H1 (cell line): ENCODE results near the gene ANKUB1. TPM values are rescaled to one million over a fixed set of nuclear protein-coding genes. Genes with fewer than 3 reads are reported as not detected.
A peak's percentile ranks its signal among the peaks of the same experiment; 100 is the strongest.

Source experiments
- CTCF ChIA-PET: fragments of 300-600 bp; sonication (Branson Sonifier 250); formaldehyde crosslinking; loops from one replicate; lab custom pipeline; 2021; ENCODE audit not compliant: partially characterized antibody; lab: Charles Lee
- POLR2A ChIA-PET: fragments of 300-600 bp; sonication (Branson Sonifier 250); formaldehyde crosslinking; loops from one replicate; lab custom pipeline; 2021; ENCODE audit warnings: inconsistent platforms; ENCODE audit not compliant: partially characterized antibody; lab: Charles Lee
- DNase-seq, 2 experiments: peaks; one replicate each; pipeline versions ENCODE4 v3.0.0 to v3.0.0-alpha.2; 2010 to 2022; ENCODE audit warnings: low spot score in 2 of 2, low read depth in 1 of 2, mixed read lengths in 1 of 2
- FAIRE-seq: peaks from 2 replicates; lab custom pipeline; 2011; peaks lifted over from hg19 to GRCh38; lab: Jason Lieb, UNC
- H2AFZ ChIP-seq: 2 replicates; pipeline ENCODE4 v1.8.1; 2012; ENCODE audit warnings: low read length, inconsistent platforms
- H2AK5ac ChIP-seq: 2 replicates; pipeline ENCODE4 v1.6.1; 2013; ENCODE audit warnings: low read depth, low read length
- H2BK120ac ChIP-seq: replicated peaks from 2 replicates; pipeline ENCODE3; 2013; ENCODE audit warnings: low read depth, low read length, inconsistent platforms
- H2BK12ac ChIP-seq: 2 replicates; pipeline ENCODE4 v1.6.1; 2013; ENCODE audit warnings: low read depth, low read length
- H2BK15ac ChIP-seq: 2 replicates; pipeline ENCODE4 v1.6.1; 2013; ENCODE audit warnings: low read length
- H2BK20ac ChIP-seq: 2 replicates; pipeline ENCODE4 v1.6.1; 2013; ENCODE audit warnings: low read length
- H2BK5ac ChIP-seq: 2 replicates; pipeline ENCODE4 v1.6.1; 2013; ENCODE audit warnings: low read depth, low read length
- H3K14ac ChIP-seq: 2 replicates; pipeline ENCODE4 v1.6.1; 2013; ENCODE audit warnings: inconsistent platforms; ENCODE audit not compliant: insufficient read length
- H3K18ac ChIP-seq: 2 replicates; pipeline ENCODE4 v1.6.1; 2013; ENCODE audit warnings: low read length; ENCODE audit errors: extremely low read depth
- H3K23ac ChIP-seq: 2 replicates; pipeline ENCODE4 v1.6.1; 2013; ENCODE audit warnings: inconsistent platforms; ENCODE audit not compliant: insufficient read length
- H3K23me2 ChIP-seq: 2 replicates; pipeline ENCODE4 v1.6.1; 2013; ENCODE audit warnings: low read depth, low read length
- H3K27ac ChIP-seq: 2 replicates; pipeline ENCODE4 v1.6.1; 2011; ENCODE audit warnings: low read depth, low read length, inconsistent platforms
- H3K27me3 ChIP-seq, 4 experiments: replicated peaks in 1 of 4; 1 replicate in 1 of 4; 2 replicates in 3 of 4; pipeline versions ENCODE4 v1.6.1 to v1.8.1; 2011 to 2013; ENCODE audit warnings: low read length in 3 of 4, mild to moderate bottlenecking in 3 of 4, inconsistent platforms in 2 of 4, mixed read lengths in 2 of 4, moderate library complexity in 1 of 4; ENCODE audit not compliant: control insufficient read depth in 3 of 4, insufficient read depth in 3 of 4; ENCODE audit errors: extremely low read depth in 1 of 4
- H3K36me3 ChIP-seq, 4 experiments: 2 replicates each; pipeline versions ENCODE4 v1.6.1 to v1.8.1; 2011 to 2013; ENCODE audit warnings: mild to moderate bottlenecking in 4 of 4, low read length in 3 of 4, moderate library complexity in 2 of 4, control low read depth in 1 of 4, inconsistent platforms in 1 of 4; ENCODE audit not compliant: insufficient read depth in 4 of 4, control insufficient read depth in 2 of 4
- H3K4ac ChIP-seq: replicated peaks from 2 replicates; pipeline ENCODE3; 2013; ENCODE audit warnings: low read length, low read depth, mixed read lengths, inconsistent platforms; ENCODE audit not compliant: insufficient read length
- H3K4me1 ChIP-seq, 4 experiments: replicated peaks in 1 of 4; 1 replicate in 1 of 4; 2 replicates in 3 of 4; pipeline versions ENCODE4 v1.6.1 to v1.8.1; 2011 to 2013; ENCODE audit warnings: low read length in 3 of 4, inconsistent platforms in 2 of 4, mixed read lengths in 1 of 4; ENCODE audit not compliant: insufficient read depth in 4 of 4, control insufficient read depth in 3 of 4
- H3K4me2 ChIP-seq, 2 experiments: 2 replicates each; pipeline versions ENCODE4 v1.6.1 to v1.8.1; 2011 to 2013; ENCODE audit warnings: low read depth in 2 of 2, low read length in 2 of 2, control low read depth in 1 of 2, inconsistent platforms in 1 of 2, mild to moderate bottlenecking in 1 of 2; ENCODE audit not compliant: insufficient read depth in 1 of 2
- H3K4me3 ChIP-seq, 4 experiments: fragments of 200-600, 300-600 bp in 1 of 4; sonication (generic), shearing (Covaris generic), sonication (Bioruptor Twin) in 1 of 4; 2 replicates each; pipeline versions ENCODE4 v1.5.1 to v1.8.1; 2011 to 2016; ENCODE audit warnings: low read length in 4 of 4, low read depth in 3 of 4, control low read depth in 2 of 4, inconsistent platforms in 2 of 4, mild to moderate bottlenecking in 2 of 4, mixed read lengths in 1 of 4, moderate library complexity in 1 of 4; ENCODE audit not compliant: insufficient read depth in 2 of 4; ENCODE audit errors: extremely low read depth in 1 of 4
- H3K56ac ChIP-seq: replicated peaks from 2 replicates; pipeline ENCODE3; 2013; ENCODE audit warnings: low read depth, mild to moderate bottlenecking, mixed read lengths, low read length, inconsistent platforms; ENCODE audit not compliant: insufficient read length
- H3K79me1 ChIP-seq: 2 replicates; pipeline ENCODE4 v1.6.1; 2013; ENCODE audit warnings: low read depth, low read length, control low read depth
- H3K79me2 ChIP-seq, 2 experiments: 2 replicates each; pipeline versions ENCODE4 v1.6.1 to v1.8.1; 2012 to 2013; ENCODE audit warnings: low read length in 2 of 2, mild to moderate bottlenecking in 2 of 2, inconsistent platforms in 1 of 2; ENCODE audit not compliant: insufficient read depth in 2 of 2, control insufficient read depth in 1 of 2
- H3K9ac ChIP-seq, 4 experiments: replicated peaks in 1 of 4; 1 replicate in 1 of 4; 2 replicates in 3 of 4; pipeline versions ENCODE4 v1.6.1 to v1.8.1; 2011 to 2013; ENCODE audit warnings: low read depth in 3 of 4, low read length in 3 of 4, control low read depth in 2 of 4, mild to moderate bottlenecking in 2 of 4, moderate library complexity in 2 of 4, inconsistent platforms in 1 of 4; ENCODE audit errors: extremely low read depth in 1 of 4
- H3K9me3 ChIP-seq, 2 experiments: 2 replicates each; pipeline versions ENCODE4 v1.6.1 to v1.8.1; 2012 to 2013; ENCODE audit warnings: mild to moderate bottlenecking in 2 of 2, moderate library complexity in 2 of 2, control low read depth in 1 of 2, inconsistent platforms in 1 of 2, low read depth in 1 of 2, low read length in 1 of 2, mixed read lengths in 1 of 2; ENCODE audit not compliant: insufficient read depth in 2 of 2
- H4K20me1 ChIP-seq, 2 experiments: replicated peaks in 1 of 2; 2 replicates each; pipeline versions ENCODE3 to v1.8.1; 2011 to 2013; ENCODE audit warnings: inconsistent platforms in 2 of 2, low read length in 2 of 2, mild to moderate bottlenecking in 1 of 2; ENCODE audit not compliant: insufficient read depth in 2 of 2, control insufficient read depth in 1 of 2
- H4K5ac ChIP-seq: 2 replicates; pipeline ENCODE4 v1.6.1; 2013; ENCODE audit warnings: low read length, low read depth, mixed read lengths, inconsistent platforms; ENCODE audit not compliant: insufficient read length
- H4K8ac ChIP-seq: 2 replicates; pipeline ENCODE4 v1.8.0; 2013; ENCODE audit warnings: mild to moderate bottlenecking, moderate library complexity, low read length, inconsistent platforms; ENCODE audit not compliant: insufficient read depth; ENCODE audit errors: extremely low read depth
- H4K91ac ChIP-seq: replicated peaks from 2 replicates; pipeline ENCODE3; 2013; ENCODE audit warnings: low read length, mixed read lengths, inconsistent platforms; ENCODE audit not compliant: insufficient read length
- MAFK ChIP-seq: IDR thresholded peaks from 2 replicates; pipeline ENCODE4 v1.6.1; 2012; ENCODE audit warnings: low read depth, mild to moderate bottlenecking, improper control_type of control experiment, low read length
- NRF1 ChIP-seq: IDR thresholded peaks from 2 replicates; pipeline ENCODE4 v1.6.1; 2011; ENCODE audit warnings: mild to moderate bottlenecking, low read depth, low read length, improper control_type of control experiment
- TEAD4 ChIP-seq: IDR thresholded peaks from 2 replicates; pipeline ENCODE4 v1.6.1; 2012; ENCODE audit warnings: low read depth, low read length, inconsistent platforms, mixed read lengths
- WGBS, 2 experiments: shearing (Covaris generic) in 1 of 2; methylation state at CpG; one replicate each; pipeline versions ENCODE4 v1.1.6 to v1.1.7; 2013 to 2015; ENCODE audit warnings: low lambda C conversion rate in 2 of 2, mixed read lengths in 2 of 2, inconsistent platforms in 1 of 2, low coverage in 1 of 2, missing lambda C conversion rate in 1 of 2; ENCODE audit not compliant: insufficient replicate concordance in 2 of 2, insufficient coverage in 1 of 2, insufficient read length in 1 of 2; ENCODE audit errors: extremely low coverage in 1 of 2, missing lambda C conversion rate in 1 of 2; 5-methylcytosine and 5-hydroxymethylcytosine counted together
- polyA plus RNA-seq, 7 experiments: library from polyadenylated mRNA; depleted of rRNA in 3 of 7; stranded (reverse) in 5 of 7; unstranded in 2 of 7; fragments of >200 nt in 5 of 7; fragments of 200-250 nt in 2 of 7; gene quantifications; 1 replicate in 5 of 7; 2 replicates in 1 of 7; 4 replicates in 1 of 7; pipeline versions ENCODE4 v1.2.1 to v1.2.3, GENCODE V29; 2011 to 2013; ENCODE audit warnings: missing spikeins in 2 of 7, mixed read lengths in 2 of 7
- total RNA-seq: library from RNA; stranded (reverse); fragmentation: NEBNext Ultra II Directional; extraction: Animal tissue kit (Norgen Biotek cat#: 25700); gene quantifications from 2 replicates; pipeline ENCODE4 v1.2.1, GENCODE V29; 2021

ANKUB1 gene
- total and polyA plus RNA-seq, 2 of the 8 experiments (the other 6 are each of a cell fraction or from before 2014, with no cell fraction given), result not detected

DNA sequence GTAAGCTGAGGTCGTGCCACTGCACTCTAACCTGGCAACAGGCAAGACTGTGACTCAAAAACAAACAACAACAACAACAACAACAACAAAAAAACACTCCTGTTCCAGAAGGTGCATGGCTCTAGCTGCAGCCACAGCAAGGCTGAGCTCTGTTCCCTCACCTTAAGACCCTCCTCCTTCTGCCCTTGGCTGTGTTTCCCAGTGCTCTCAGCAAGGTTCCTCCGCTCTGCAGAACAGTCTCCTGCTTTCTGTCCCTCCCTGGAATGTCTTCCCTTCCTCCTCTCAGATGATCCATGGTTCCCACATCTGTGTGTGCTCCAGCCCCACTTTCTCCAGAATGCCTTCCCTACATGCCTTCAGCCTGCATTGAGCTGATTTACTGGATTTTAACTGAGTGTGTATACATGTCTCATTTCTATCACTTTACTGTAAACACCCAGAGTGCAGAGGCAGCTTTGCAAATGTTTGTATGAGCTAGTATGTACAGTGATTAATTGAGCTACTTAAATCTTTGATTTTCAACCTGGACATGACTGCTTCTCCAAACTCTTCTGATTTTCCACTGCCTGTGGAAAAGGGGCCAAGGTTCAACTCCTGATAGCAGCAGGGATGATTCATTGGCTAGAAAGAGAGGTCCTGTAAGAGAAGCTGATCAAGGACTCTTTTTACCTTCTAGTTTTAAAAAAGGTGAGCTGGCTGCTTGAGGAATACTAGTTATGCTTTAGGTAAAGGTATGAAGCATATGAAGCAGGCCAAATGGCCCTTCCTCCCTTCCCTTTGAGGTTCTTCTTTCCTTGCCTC, 14.7 kb downstream of the ANKUB1 start:
- 84% methylated on average over 2 of the region's 2 CpGs; no CpG with 5 or more reads in 1 of the 2 experiments for WGBS, 2 experiments
- H2BK20ac ChIP-seq, result no peak overlapping the region
- no peak overlapping the region for H2BK5ac ChIP-seq
- H4K20me1 ChIP-seq, result no peaks in the 10 kb centered on the region
- H2BK12ac ChIP-seq, result no peak overlapping the region
- no peaks in the 10 kb centered on the region for H3K23me2 ChIP-seq
- no peaks in the 10 kb centered on the region for H3K79me1 ChIP-seq
- H3K9me3 ChIP-seq, result no peaks in the 10 kb centered on the region
- H4K5ac ChIP-seq, result no peak overlapping the region
- H2AK5ac ChIP-seq, result no peak overlapping the region
- H3K4me3 ChIP-seq, result no peak overlapping the region
- H3K4me1 ChIP-seq, result no peaks in the 10 kb centered on the region
- no peak overlapping the region for H3K23ac ChIP-seq
- no peaks in the 10 kb centered on the region for H3K79me2 ChIP-seq
- TF ChIP-seq MAFK (no peak), TEAD4 (0 out of 2 replicates have a peak, but pooled peaks have one; percentile 20), NRF1 (no peak)
- no peak overlapping the region for H3K14ac ChIP-seq
- no peaks in the 10 kb centered on the region; a peak in 1 of 7 replicates for H3K27me3 ChIP-seq
- no peak overlapping the region for H3K56ac ChIP-seq
- no peak overlapping the region for H3K18ac ChIP-seq
- H3K27ac ChIP-seq, result no peak overlapping the region
- H2BK15ac ChIP-seq, result no peak overlapping the region
- no peak overlapping the region for H2BK120ac ChIP-seq
- no peak overlapping the region for H3K4me2 ChIP-seq
- H4K8ac ChIP-seq, result no peak overlapping the region
- H4K91ac ChIP-seq, result no peak overlapping the region
- no peak overlapping the region for H3K9ac ChIP-seq
- H3K36me3 ChIP-seq, result no peaks in the 10 kb centered on the region
- ChIA-PET CTCF (interaction anchor here (0.6 to 11.0 kb wide), 11 partner anchors 10 to 265 kb away, joined by 3 to 103 read pairs (median 4); no protein-coding TSS in a partner anchor), POLR2A (interaction anchor here (1.3 to 1.9 kb wide), 3 partner anchors 10 to 35 kb away, joined by 3 to 6 read pairs (median 4); partner anchors contain the start of gene RNF13)
- FAIRE-seq (no peak), DNase-seq (no peak)
- no peak overlapping the region for H3K4ac ChIP-seq
- peak overlapping the region; percentile 92 for H2AFZ ChIP-seq
